ENCODE results near the gene SBNO1. TPM values are rescaled to one million over a fixed set of nuclear protein-coding genes. Genes with fewer than 3 reads are reported as not detected.

Gene SBNO1
- total and polyA plus RNA-seq, 2 donors (not counting 3 experiments of a cell fraction or from before 2014, with no cell fraction given): 4.8 to 34.2 TPM

DNA sequence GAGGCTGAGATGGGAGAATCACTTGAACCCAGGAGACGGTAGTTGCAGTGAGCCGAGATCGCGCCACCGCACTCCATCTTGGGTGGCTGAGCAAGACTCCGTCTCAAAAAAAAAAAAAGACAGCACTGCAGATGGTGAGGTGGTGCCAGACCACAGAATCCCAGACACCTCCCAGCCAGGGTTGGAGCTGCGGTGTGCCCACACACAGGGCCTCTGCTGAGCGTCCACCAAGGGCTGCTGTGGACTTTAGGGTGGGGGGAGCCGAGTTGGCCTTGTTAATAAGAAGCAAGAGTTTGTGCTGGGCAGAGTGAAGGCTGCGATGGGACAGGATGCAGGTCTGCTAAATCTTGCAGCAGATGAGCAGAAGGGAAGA, 33.5 kb upstream of the SBNO1 start:
- DNase-seq (ENCODE audit: low read depth, low spot score) (no peak), FAIRE-seq (no peak)
- H3K9me3 ChIP-seq (replicated peaks; ENCODE audit: control insufficient read depth, insufficient read depth, low read length): no peaks in the 10 kb centered on the region
- POLR2A ChIA-PET: interaction anchor here (0.6 to 0.7 kb wide), 2 partner anchors 14 to 128 kb away, joined by 3 read pairs; partner anchors contain the start of gene KMT5A
- peaks cover 22 to 33% of the 10 kb centered on the region in 2 experiments for H3K36me3 ChIP-seq (ENCODE audit: control insufficient read depth in 2 of 2, extremely low read depth in 1 of 2, insufficient read depth in 2 of 2, low read length in 2 of 2)
- intact Hi-C loops (cut with micrococcal nuclease) (loop anchor here (2.0 kb wide), 1 partner anchor 185 kb away; no protein-coding TSS in a partner anchor), dilution Hi-C loops (cut with MboI; ENCODE audit: extremely low pct_ligation_motif_present, low sequenced_read_pairs) (loop anchor here (10.0 kb wide), 1 partner anchor 227 kb away; no protein-coding TSS in a partner anchor)
- H3K27ac ChIP-seq (ENCODE audit: insufficient read depth, low read depth, low read length): no peak overlapping the region
- H2AFZ ChIP-seq (ENCODE audit: low read depth, low read length): no peak overlapping the region
- no peak overlapping the region for H3K4me3 ChIP-seq (replicated peaks in 1 of 3; ENCODE audit: insufficient read depth in 1 of 3, low read depth in 1 of 3, low read length in 3 of 3)
- peaks cover 84% of the 10 kb centered on the region for H3K79me2 ChIP-seq (ENCODE audit: control insufficient read depth, insufficient read depth, low read length)
- no peaks in the 10 kb centered on the region for H3K9me1 ChIP-seq (replicated peaks; ENCODE audit: control insufficient read depth, extremely low read depth, insufficient read depth, low read length)
- no peaks in the 10 kb centered on the region for H3K27me3 ChIP-seq (ENCODE audit: control insufficient read depth in 2 of 2, insufficient read depth in 2 of 2, low read length in 2 of 2)
- no TSS peak for BruUV-seq (replicated peaks)
- peaks cover 11% of the 10 kb centered on the region for H3K4me1 ChIP-seq (ENCODE audit: control insufficient read depth, extremely low read depth, insufficient read depth, low read length)
- H4K20me1 ChIP-seq (replicated peaks; ENCODE audit: control insufficient read depth, extremely low read depth, insufficient read depth, low read length): no peaks in the 10 kb centered on the region
- H3K4me2 ChIP-seq (ENCODE audit: insufficient read depth, low read length): no peak overlapping the region
- H3K9ac ChIP-seq (replicated peaks; ENCODE audit: extremely low read depth, insufficient read depth, low read length): no peak overlapping the region
- CTCF ChIA-PET: interaction anchor here (0.6 to 1.2 kb wide), 6 partner anchors 9 to 183 kb away, joined by 3 to 5 read pairs (median 4); partner anchors contain the start of gene SBNO1
- TF ChIP-seq, protein P1, sequence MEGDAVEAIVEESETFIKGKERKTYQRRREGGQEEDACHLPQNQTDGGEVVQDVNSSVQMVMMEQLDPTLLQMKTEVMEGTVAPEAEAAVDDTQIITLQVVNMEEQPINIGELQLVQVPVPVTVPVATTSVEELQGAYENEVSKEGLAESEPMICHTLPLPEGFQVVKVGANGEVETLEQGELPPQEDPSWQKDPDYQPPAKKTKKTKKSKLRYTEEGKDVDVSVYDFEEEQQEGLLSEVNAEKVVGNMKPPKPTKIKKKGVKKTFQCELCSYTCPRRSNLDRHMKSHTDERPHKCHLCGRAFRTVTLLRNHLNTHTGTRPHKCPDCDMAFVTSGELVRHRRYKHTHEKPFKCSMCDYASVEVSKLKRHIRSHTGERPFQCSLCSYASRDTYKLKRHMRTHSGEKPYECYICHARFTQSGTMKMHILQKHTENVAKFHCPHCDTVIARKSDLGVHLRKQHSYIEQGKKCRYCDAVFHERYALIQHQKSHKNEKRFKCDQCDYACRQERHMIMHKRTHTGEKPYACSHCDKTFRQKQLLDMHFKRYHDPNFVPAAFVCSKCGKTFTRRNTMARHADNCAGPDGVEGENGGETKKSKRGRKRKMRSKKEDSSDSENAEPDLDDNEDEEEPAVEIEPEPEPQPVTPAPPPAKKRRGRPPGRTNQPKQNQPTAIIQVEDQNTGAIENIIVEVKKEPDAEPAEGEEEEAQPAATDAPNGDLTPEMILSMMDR (IDR thresholded peaks at IDR 0.05; ENCODE audit: extremely low read depth in 1 of 2, insufficient read depth in 1 of 2, low read depth in 1 of 2, low read length in 2 of 2): no peak
- TF ChIP-seq POLR2A (IDR thresholded peaks at IDR 0.05; ENCODE audit: low read depth, low read length) (no peak), JUN (IDR thresholded peaks at IDR 0.05; ENCODE audit: borderline replicate concordance, insufficient read depth, insufficient read length, low read depth) (no peak), MYC (IDR thresholded peaks at IDR 0.05; ENCODE audit: low read depth, low read length) (no peak)

DNA sequence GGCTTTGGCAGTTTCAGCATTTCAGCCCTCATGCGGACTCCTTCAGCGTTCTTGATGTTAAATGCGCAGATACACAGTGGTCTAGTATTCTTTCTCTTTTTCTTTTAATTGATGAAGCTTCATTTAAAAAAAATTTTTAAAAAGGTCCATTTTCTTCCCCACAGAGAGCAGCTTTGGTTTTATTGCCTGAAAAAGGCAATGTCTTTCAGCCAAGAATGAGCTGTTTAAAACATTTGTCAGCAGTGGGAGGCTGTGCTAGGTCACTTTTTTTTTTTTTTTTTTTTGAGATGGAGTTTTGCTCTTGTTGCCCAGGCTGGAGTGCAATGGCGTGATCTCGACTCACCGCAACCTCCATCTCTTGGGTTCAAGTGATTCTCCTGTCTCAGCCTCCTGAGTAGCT, 32.8 kb upstream of the SBNO1 start:
- Histone ChIP-seq H3K9ac (replicated peaks; ENCODE audit: extremely low read depth, insufficient read depth, low read length) (no peak overlapping the region), H2AFZ (ENCODE audit: low read depth, low read length) (no peak overlapping the region), H3K9me1 (replicated peaks; ENCODE audit: control insufficient read depth, extremely low read depth, insufficient read depth, low read length) (no peaks in the 10 kb centered on the region), H3K4me1 (ENCODE audit: control insufficient read depth, extremely low read depth, insufficient read depth, low read length) (peaks cover 11% of the 10 kb centered on the region), H4K20me1 (replicated peaks; ENCODE audit: control insufficient read depth, extremely low read depth, insufficient read depth, low read length) (no peaks in the 10 kb centered on the region), H3K27ac (ENCODE audit: insufficient read depth, low read depth, low read length) (no peak overlapping the region), H3K27me3 (ENCODE audit: control insufficient read depth in 2 of 2, insufficient read depth in 2 of 2, low read length in 2 of 2) (no peaks in the 10 kb centered on the region), H3K79me2 (ENCODE audit: control insufficient read depth, insufficient read depth, low read length) (peaks cover 86% of the 10 kb centered on the region), H3K9me3 (replicated peaks; ENCODE audit: control insufficient read depth, insufficient read depth, low read length) (no peaks in the 10 kb centered on the region), H3K36me3 (ENCODE audit: control insufficient read depth in 2 of 2, extremely low read depth in 1 of 2, insufficient read depth in 2 of 2, low read length in 2 of 2) (peaks cover 22 to 30% of the 10 kb centered on the region in 2 experiments), H3K4me3 (replicated peaks in 1 of 3; ENCODE audit: insufficient read depth in 1 of 3, low read depth in 1 of 3, low read length in 3 of 3) (no peak overlapping the region), H3K4me2 (ENCODE audit: insufficient read depth, low read length) (no peak overlapping the region)
- CTCF ChIA-PET: interaction anchor here (1.1 to 1.2 kb wide), 2 partner anchors 9 to 31 kb away, joined by 4 to 5 read pairs; no protein-coding TSS in a partner anchor
- DNase-seq (ENCODE audit: low read depth, low spot score) (no peak), FAIRE-seq (no peak)
- POLR2A ChIA-PET: interaction anchor here (0.6 kb wide), 1 partner anchor 12 kb away, joined by 5 read pairs; no protein-coding TSS in a partner anchor
- intact Hi-C loops (cut with micrococcal nuclease): no loop called here
- BruUV-seq (replicated peaks): no TSS peak
- dilution Hi-C loops (cut with MboI; ENCODE audit: extremely low pct_ligation_motif_present, low sequenced_read_pairs): loop anchor here (10.0 kb wide), 1 partner anchor 227 kb away; no protein-coding TSS in a partner anchor
- TF ChIP-seq, protein P1 (IDR thresholded peaks at IDR 0.05; ENCODE audit: extremely low read depth in 1 of 2, insufficient read depth in 1 of 2, low read depth in 1 of 2, low read length in 2 of 2): no peak
- TF ChIP-seq POLR2A (IDR thresholded peaks at IDR 0.05; ENCODE audit: low read depth, low read length): no peak
- no peak for TF ChIP-seq MYC (IDR thresholded peaks at IDR 0.05; ENCODE audit: low read depth, low read length)
- no peak for TF ChIP-seq FOS (IDR thresholded peaks at IDR 0.05; ENCODE audit: borderline replicate concordance, insufficient read depth, low read length)
- TF ChIP-seq, protein P2, sequence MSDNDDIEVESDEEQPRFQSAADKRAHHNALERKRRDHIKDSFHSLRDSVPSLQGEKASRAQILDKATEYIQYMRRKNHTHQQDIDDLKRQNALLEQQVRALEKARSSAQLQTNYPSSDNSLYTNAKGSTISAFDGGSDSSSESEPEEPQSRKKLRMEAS (IDR thresholded peaks at IDR 0.05; ENCODE audit: insufficient read depth, insufficient read length): no peak
- no peak for TF ChIP-seq POLR2AphosphoS5 (IDR thresholded peaks at IDR 0.05; ENCODE audit: insufficient read depth, low read depth, low read length)
- TF ChIP-seq JUN (IDR thresholded peaks at IDR 0.05; ENCODE audit: borderline replicate concordance, insufficient read depth, insufficient read length, low read depth): no peak
- TF ChIP-seq GATA2 (IDR thresholded peaks at IDR 0.05; ENCODE audit: insufficient read depth, insufficient read length, low read depth, low read length): no peak
- no peak for TF ChIP-seq EZH2 (IDR thresholded peaks at IDR 0.05; ENCODE audit: borderline replicate concordance, low read depth, low read length, severe bottlenecking)
